WTC11 (cell line): ENCODE results near the gene WDR91. TPM values are rescaled to one million over a fixed set of nuclear protein-coding genes. Genes with fewer than 3 reads are reported as not detected.

ENCODE experiments used
- ATAC-seq: fragments of 200-7000 bp; cut with Tn5 transposase; 2 replicates; pipeline ENCODE4 v1.10.0; 2021; ENCODE audit warnings: mild to moderate bottlenecking, moderate library complexity
- CTCF ChIA-PET: fragments of 300-600 bp; sonication (Branson Sonifier 250); formaldehyde crosslinking; loops from one replicate; lab custom pipeline; 2021; ENCODE audit warnings: antibody characterized with exemption; lab: Charles Lee
- POLR2A ChIA-PET: fragments of 350-600 bp; sonication (Branson Sonifier 250); formaldehyde crosslinking; loops from one replicate; lab custom pipeline; 2021; ENCODE audit warnings: antibody characterized with exemption; lab: Charles Lee
- DNase-seq: peaks from one replicate; pipeline ENCODE4 v3.0.0; 2021; ENCODE audit warnings: low spot score
- H3K27ac Mint-ChIP-seq: 2 replicates; pipeline ENCODE4 v1.8.0; 2021; ENCODE audit warnings: mixed read lengths
- H3K27me3 Mint-ChIP-seq: 2 replicates; pipeline ENCODE4 v1.8.0; 2021; ENCODE audit warnings: low read depth, mild to moderate bottlenecking, moderate library complexity, mixed read lengths
- H3K36me3 Mint-ChIP-seq: 2 replicates; pipeline ENCODE4 v1.8.0; 2021; ENCODE audit warnings: mixed read lengths
- H3K4me1 Mint-ChIP-seq: 2 replicates; pipeline ENCODE4 v1.8.0; 2022; ENCODE audit warnings: mixed read lengths
- H3K4me3 Mint-ChIP-seq: 2 replicates; pipeline ENCODE4 v1.8.0; 2021; ENCODE audit warnings: mild to moderate bottlenecking, moderate library complexity, mixed read lengths
- H3K9me3 Mint-ChIP-seq: 2 replicates; pipeline ENCODE4 v1.8.0; 2021; ENCODE audit warnings: mixed read lengths
- CBFB ChIP-seq: sonication (generic); formaldehyde crosslinking; IDR thresholded peaks from 2 replicates; pipeline ENCODE4 v1.8.1; 2022; ENCODE audit warnings: mild to moderate bottlenecking, low read depth, missing genetic modification reagents
- CTCF ChIP-seq: fragments of 200-600 bp; IDR thresholded peaks from 2 replicates; pipeline ENCODE4 v1.8.0; 2022; ENCODE audit warnings: antibody characterized with exemption
- E2F4 ChIP-seq: sonication (generic); formaldehyde crosslinking; IDR thresholded peaks from 2 replicates; pipeline ENCODE4 v1.8.1; 2022; ENCODE audit warnings: low read depth, mild to moderate bottlenecking, moderate library complexity, missing genetic modification reagents, borderline replicate concordance
- E2F5 ChIP-seq: sonication (generic); formaldehyde crosslinking; IDR thresholded peaks from 2 replicates; pipeline ENCODE4 v1.8.1; 2022; ENCODE audit warnings: mild to moderate bottlenecking, moderate library complexity, missing genetic modification reagents
- ELF4 ChIP-seq: sonication (generic); formaldehyde crosslinking; IDR thresholded peaks from 2 replicates; pipeline ENCODE4 v1.8.1; 2022; ENCODE audit warnings: low read depth, mild to moderate bottlenecking, moderate library complexity, missing genetic modification reagents
- ERG ChIP-seq: fragments of 250-450 bp; sonication (Bioruptor Pico); IDR thresholded peaks from 2 replicates; pipeline ENCODE4 v1.8.0; 2021; ENCODE audit warnings: mild to moderate bottlenecking
- FOXP1 ChIP-seq: sonication (generic); formaldehyde crosslinking; IDR thresholded peaks from 2 replicates; pipeline ENCODE4 v1.8.0; 2022; ENCODE audit warnings: missing genetic modification reagents, mild to moderate bottlenecking, moderate library complexity, borderline replicate concordance
- HMGA2 ChIP-seq: fragments of 250-450 bp; sonication (Bioruptor Pico); IDR thresholded peaks from 2 replicates; pipeline ENCODE4 v1.4.0; 2021; ENCODE audit warnings: mild to moderate bottlenecking, moderate library complexity
- MLX ChIP-seq: sonication (generic); formaldehyde crosslinking; IDR thresholded peaks from 2 replicates; pipeline ENCODE4 v1.8.1; 2023; ENCODE audit warnings: mild to moderate bottlenecking, missing genetic modification reagents, moderate library complexity
- NR3C1 ChIP-seq: sonication (generic); formaldehyde crosslinking; conservative IDR thresholded peaks from 2 replicates; pipeline ENCODE4 v1.8.1; 2023; ENCODE audit warnings: low read depth, mild to moderate bottlenecking, missing genetic modification reagents
- SMAD3 ChIP-seq: sonication (generic); formaldehyde crosslinking; IDR thresholded peaks from 2 replicates; pipeline ENCODE4 v1.8.0; 2022; ENCODE audit warnings: missing genetic modification reagents, mild to moderate bottlenecking, borderline replicate concordance
- TCF7 ChIP-seq: sonication (generic); formaldehyde crosslinking; IDR thresholded peaks from 2 replicates; pipeline ENCODE4 v1.8.0; 2022; ENCODE audit warnings: mild to moderate bottlenecking, low read depth, missing genetic modification reagents, moderate library complexity
- TEAD1 ChIP-seq: sonication (generic); formaldehyde crosslinking; IDR thresholded peaks from 2 replicates; pipeline ENCODE4 v1.8.0; 2022; ENCODE audit warnings: mild to moderate bottlenecking, missing genetic modification reagents
- TEAD4 ChIP-seq: sonication (generic); formaldehyde crosslinking; IDR thresholded peaks from 2 replicates; pipeline ENCODE4 v1.8.0; 2022; ENCODE audit warnings: mild to moderate bottlenecking, missing genetic modification reagents
- ZBTB43 ChIP-seq: sonication (generic); formaldehyde crosslinking; IDR thresholded peaks from 2 replicates; pipeline ENCODE4 v1.8.1; 2023; ENCODE audit warnings: mild to moderate bottlenecking, missing genetic modification reagents
- ZMAT4 ChIP-seq: fragments of 250-450 bp; sonication (Bioruptor Pico); IDR thresholded peaks from 2 replicates; pipeline ENCODE4 v1.9.0; 2021; ENCODE audit warnings: mild to moderate bottlenecking
- ZNF219 ChIP-seq: sonication (generic); formaldehyde crosslinking; IDR thresholded peaks from 2 replicates; pipeline ENCODE4 v1.8.0; 2023; ENCODE audit warnings: missing genetic modification reagents, mild to moderate bottlenecking, borderline replicate concordance
- ZNF232 ChIP-seq: sonication (generic); formaldehyde crosslinking; IDR thresholded peaks from 2 replicates; pipeline ENCODE4 v1.8.0; 2022; ENCODE audit warnings: mild to moderate bottlenecking, missing genetic modification reagents
- ZNF425 ChIP-seq: fragments of 250-450 bp; sonication (Bioruptor Pico); conservative IDR thresholded peaks from 2 replicates; pipeline ENCODE4 v1.9.0; 2021; ENCODE audit warnings: mild to moderate bottlenecking
- total RNA-seq: library from RNA; stranded (reverse); gene quantifications from 3 replicates; pipeline ENCODE4 v1.2.3, GENCODE V29; 2021

The WDR91 gene
- total RNA-seq, 1 experiment from 2014 or later = 12.0 TPM

- no peak for ATAC-seq
- Mint-ChIP-seq H3K9me3 (no peaks in the 10 kb centered on the region; the same call in 1 of the 2 replicates), H3K27ac (no peak overlapping the region), H3K4me1 (no peaks in the 10 kb centered on the region), H3K27me3 (no peaks in the 10 kb centered on the region), H3K36me3 (no peaks in the 10 kb centered on the region), H3K4me3 (no peak overlapping the region)
- DNase-seq = no peak
- ChIA-PET POLR2A (no interaction called here), CTCF (interaction anchor here (0.6 to 1.7 kb wide), 15 partner anchors 8 to 575 kb away, joined by 3 to 7 read pairs (median 4); partner anchors contain the start of genes AGBL3 and WDR91)
- TF ChIP-seq TCF7 (CRISPR knock-in tag) (no peak), E2F5 (no peak)
These were observed 20.8 kb upstream of the WDR91 start for GRCh38 chr7:135232087-135232486.

GRCh38 chr7:135231686-135232085 lies 20.4 kb upstream of the WDR91 start:
- no peaks in the 10 kb centered on the region for H3K36me3 Mint-ChIP-seq
- H3K4me1 Mint-ChIP-seq = no peaks in the 10 kb centered on the region
- POLR2A ChIA-PET = no interaction called here
- no peaks in the 10 kb centered on the region for H3K27me3 Mint-ChIP-seq
- no peak overlapping the region for H3K4me3 Mint-ChIP-seq
- no peaks in the 10 kb centered on the region; the same call in 1 of the 2 replicates for H3K9me3 Mint-ChIP-seq
- DNase-seq = no peak
- no peak for ATAC-seq
- TF ChIP-seq SMAD3 = no peak
- no peak for TF ChIP-seq ZNF425 (CRISPR knock-in tag)
- no peak for TF ChIP-seq TEAD4
- no peak for TF ChIP-seq ZNF219 (CRISPR knock-in tag)
- no peak for TF ChIP-seq CTCF
- TF ChIP-seq ELF4 = no peak
- TF ChIP-seq TEAD1 = no peak
- TF ChIP-seq ERG (CRISPR knock-in tag) = no peak
- TF ChIP-seq E2F4 (CRISPR knock-in tag) = no peak
- no peak for TF ChIP-seq MLX (CRISPR knock-in tag)
- CTCF ChIA-PET = interaction anchor here (1.1 to 1.7 kb wide), 4 partner anchors 14 to 541 kb away, joined by 3 to 6 read pairs (median 4); no protein-coding TSS in a partner anchor
- no peak overlapping the region for H3K27ac Mint-ChIP-seq

- Mint-ChIP-seq H3K4me3 (no peak overlapping the region), H3K4me1 (peaks cover 28% of the 10 kb centered on the region), H3K27ac (no peak overlapping the region), H3K27me3 (no peaks in the 10 kb centered on the region), H3K36me3 (peaks cover 9% of the 10 kb centered on the region)
- no peak for ATAC-seq
- ChIA-PET POLR2A (no interaction called here), CTCF (interaction anchor here (1.5 kb wide), 1 partner anchor 9 kb away, joined by 4 read pairs; no protein-coding TSS in a partner anchor)
- no peak for TF ChIP-seq CBFB (CRISPR knock-in tag)
- TF ChIP-seq HMGA2 (CRISPR knock-in tag) = no peak
- no peak for TF ChIP-seq FOXP1 (CRISPR knock-in tag)
- no peak for TF ChIP-seq ZNF232 (CRISPR knock-in tag)
- no peak for TF ChIP-seq ZBTB43 (CRISPR knock-in tag)
- no peak for TF ChIP-seq ZMAT4 (CRISPR knock-in tag)
- TF ChIP-seq NR3C1 = no peak
- TF ChIP-seq, all 79 proteins: peak for 0
- DNase-seq = no peak
- H3K9me3 Mint-ChIP-seq = peaks cover 27% of the 10 kb centered on the region
These were observed 12.7 kb upstream of the WDR91 start for GRCh38 chr7:135224027-135224426.
